ENCODE results near the gene PER1. TPM values are rescaled to one million over a fixed set of nuclear protein-coding genes. Genes with fewer than 3 reads are reported as not detected.
A peak's percentile ranks its signal among the peaks of the same experiment; 100 is the strongest.

PER1 gene
- total and polyA plus RNA-seq, 7 donors, result 48.9 to 278 (median 145) TPM

- TF ChIP-seq CTCF (IDR thresholded peaks at IDR 0.05), result no peak
- peak overlapping the region; percentile 97 for H3K4me3 ChIP-seq
- H3K9me3 ChIP-seq, result no peaks in the 10 kb centered on the region
- no peaks in the 10 kb centered on the region for H3K27me3 ChIP-seq (ENCODE audit: insufficient read depth in 3 of 3, low read length in 2 of 3)
- H3K27ac ChIP-seq, result peak overlapping the region; percentile 100
- peak; percentile 86 to 88 for DNase-seq
- peaks cover 41% of the 10 kb centered on the region for H3K4me1 ChIP-seq
- ATAC-seq, result peak in 3 of 4 donors; percentile 12 to 30 (median 23)
- intact Hi-C loops (cut with DNase I), result loop anchor here in 1 of 2 donors (2.0 kb wide), 1 partner anchor 15 kb away; no protein-coding TSS in a partner anchor
- 5 to 12% (median 10%) methylated on average over 13 of the region's 13 CpGs for WGBS, 3 donors
- peaks cover 5 to 30% of the 10 kb centered on the region in 2 donors for H3K36me3 ChIP-seq (ENCODE audit: insufficient read depth in 1 of 2, low read depth in 1 of 2)
These were observed 1.3 kb upstream of the PER1 start for GRCh38 chr17:8153525-8153956.

GRCh38 chr17:8153031-8153451, 837 bp upstream of the PER1 start:
- peaks cover 40% of the 10 kb centered on the region for H3K4me1 ChIP-seq

GRCh38 chr17:8151641-8152111, 528 bp downstream of the PER1 start:
- Histone ChIP-seq H3K27me3 (ENCODE audit: insufficient read depth in 3 of 3, low read length in 2 of 3) (no peaks in the 10 kb centered on the region), H3K27ac (peak overlapping the region; percentile 100), H3K4me3 (peak overlapping the region; percentile 97), H3K36me3 (ENCODE audit: insufficient read depth in 1 of 2, low read depth in 1 of 2) (peaks cover 17 to 49% of the 10 kb centered on the region in 2 donors), H3K4me1 (peaks cover 49% of the 10 kb centered on the region), H3K9me3 (no peaks in the 10 kb centered on the region)
- DNase-seq (peak; percentile 96 to 98), ATAC-seq (peak; percentile 2 to 49 (median 23))
- WGBS, 3 donors, result 0% methylated on average over 21 to 22 of the region's 22 CpGs
- intact Hi-C loops (cut with DNase I), result loop anchor here in 1 of 2 donors (2.0 kb wide), 1 partner anchor 13 kb away; no protein-coding TSS in a partner anchor
- no peak for TF ChIP-seq CTCF (IDR thresholded peaks at IDR 0.05)

More at GRCh38 chr17:8153031-8153451, 837 bp upstream of the PER1 start:
- DNase-seq, result peak in 1 of 2 donors; percentile 25
- peaks cover 5 to 35% of the 10 kb centered on the region in 2 donors for H3K36me3 ChIP-seq (ENCODE audit: insufficient read depth in 1 of 2, low read depth in 1 of 2)
- peak overlapping the region; percentile 97 for H3K4me3 ChIP-seq
- 23 to 32% (median 28%) methylated on average over 7 of the region's 7 CpGs for WGBS, 3 donors
- intact Hi-C loops (cut with DNase I), result loop anchor here in 1 of 2 donors (2.0 kb wide), 1 partner anchor 14 kb away; no protein-coding TSS in a partner anchor
- TF ChIP-seq CTCF (IDR thresholded peaks at IDR 0.05), result no peak
- H3K9me3 ChIP-seq, result no peaks in the 10 kb centered on the region
- H3K27me3 ChIP-seq (ENCODE audit: insufficient read depth in 3 of 3, low read length in 2 of 3), result no peaks in the 10 kb centered on the region
- peak overlapping the region; percentile 100 for H3K27ac ChIP-seq
- ATAC-seq, result no peak

GRCh38 chr17:8151120-8151640, 1.0 kb downstream of the PER1 start:
- no peaks in the 10 kb centered on the region for H3K27me3 ChIP-seq (ENCODE audit: insufficient read depth in 3 of 3, low read length in 2 of 3)
- DNase-seq (peak; percentile 94 to 97), ATAC-seq (peak; percentile 43 to 59 (median 53))
- peaks cover 21 to 53% of the 10 kb centered on the region in 2 donors for H3K36me3 ChIP-seq (ENCODE audit: insufficient read depth in 1 of 2, low read depth in 1 of 2)
- 0 to 1% (median 1%) methylated on average over 35 to 38 of the region's 38 CpGs for WGBS, 3 donors
- intact Hi-C loops (cut with DNase I), result no loop called here
- peak overlapping the region; percentile 97 for H3K4me3 ChIP-seq
- no peak for TF ChIP-seq CTCF (IDR thresholded peaks at IDR 0.05)
- H3K27ac ChIP-seq, result peak overlapping the region; percentile 100
- H3K9me3 ChIP-seq, result no peaks in the 10 kb centered on the region
- peaks cover 49% of the 10 kb centered on the region for H3K4me1 ChIP-seq
